Measurements from ENCODE around the gene SLC16A9.
"Not testable (repeated sequence)": the region's sequence is repeated elsewhere in the genome, so short reads cannot be mapped to it uniquely, and the experiment has no call there.

Gene SLC16A9

DNA sequence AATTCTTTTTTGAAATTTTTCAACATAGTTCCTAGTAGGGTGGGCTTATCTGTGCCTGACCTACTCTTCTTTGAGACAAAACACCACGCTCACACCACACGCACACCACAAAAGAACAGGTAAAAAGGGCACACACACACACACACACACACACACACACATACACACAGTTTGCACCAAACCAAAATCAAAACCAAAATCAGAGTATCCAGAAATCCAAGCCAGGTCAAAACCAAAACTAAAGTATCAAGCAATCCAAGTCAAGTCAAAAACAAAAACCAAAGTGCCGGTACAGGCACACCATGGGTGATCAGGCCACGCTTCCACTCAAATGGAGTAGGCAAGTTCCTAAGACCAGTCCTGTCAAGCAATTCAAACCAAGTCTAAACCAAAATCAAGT is 23.2 kb upstream of the SLC16A9 start:
- H3K36me3 ChIP-seq (ENCODE audit: control insufficient read depth in 1 of 2, insufficient read depth in 2 of 2, low read depth in 1 of 2, low read length in 2 of 2); DNase-seq; H3K9me3 ChIP-seq (ENCODE audit: control insufficient read depth, low read length); H2BK5ac ChIP-seq (ENCODE audit: low read depth, low read length, poor library complexity, severe bottlenecking); H2BK15ac ChIP-seq (ENCODE audit: low read depth, poor library complexity, severe bottlenecking); H3K23ac ChIP-seq (ENCODE audit: low read length in 2 of 2); H3K4ac ChIP-seq (ENCODE audit: low read depth in 1 of 2, low read length in 2 of 2); H3K18ac ChIP-seq (ENCODE audit: low read depth in 1 of 2, low read length in 2 of 2); H4K91ac ChIP-seq (ENCODE audit: low read length); H2BK120ac ChIP-seq (ENCODE audit: low read depth, low read length); H4K8ac ChIP-seq (ENCODE audit: low read length); H3K79me1 ChIP-seq (replicated peaks; ENCODE audit: low read length, poor library complexity, severe bottlenecking); H2BK12ac ChIP-seq (ENCODE audit: low read length in 2 of 2); H2AK5ac ChIP-seq (ENCODE audit: low read length, severe bottlenecking); H3K9ac ChIP-seq (ENCODE audit: low read length); H2AFZ ChIP-seq (ENCODE audit: low read depth, low read length); H3K27ac ChIP-seq (ENCODE audit: low read length, poor library complexity, severe bottlenecking); H3K4me1 ChIP-seq (ENCODE audit: control insufficient read depth, insufficient read depth, low read depth, low read length); H3K4me2 ChIP-seq (ENCODE audit: low read length, poor library complexity, severe bottlenecking); H3K14ac ChIP-seq (ENCODE audit: low read length in 2 of 2); H3K4me3 ChIP-seq (ENCODE audit: insufficient read depth in 1 of 2, low read depth in 1 of 2, low read length in 2 of 2): not testable (repeated sequence)
- 96% methylated on average over 4 of the region's 4 CpGs for WGBS
- H3K27me3 ChIP-seq (ENCODE audit: control insufficient read depth in 1 of 2, insufficient read depth in 1 of 2, low read length in 2 of 2) = peaks cover 0 to 11% of the 10 kb centered on the region in 2 experiments

GRCh38 chr10:59729167-59729566 is 19.5 kb upstream of the SLC16A9 start:
- DNase-seq; H3K18ac ChIP-seq (ENCODE audit: low read depth in 1 of 2, low read length in 2 of 2); H2BK5ac ChIP-seq (ENCODE audit: low read depth, low read length, poor library complexity, severe bottlenecking); H3K9ac ChIP-seq (ENCODE audit: low read length); H2BK12ac ChIP-seq (ENCODE audit: low read length in 2 of 2); H3K4me1 ChIP-seq (ENCODE audit: control insufficient read depth, insufficient read depth, low read depth, low read length); H3K9me3 ChIP-seq (ENCODE audit: control insufficient read depth, low read length); H3K14ac ChIP-seq (ENCODE audit: low read length in 2 of 2); H3K4me2 ChIP-seq (ENCODE audit: low read length, poor library complexity, severe bottlenecking); H3K23ac ChIP-seq (ENCODE audit: low read length in 2 of 2); H3K27me3 ChIP-seq (ENCODE audit: control insufficient read depth in 1 of 2, insufficient read depth in 1 of 2, low read length in 2 of 2); H4K91ac ChIP-seq (ENCODE audit: low read length); H3K79me1 ChIP-seq (replicated peaks; ENCODE audit: low read length, poor library complexity, severe bottlenecking); H3K4me3 ChIP-seq (ENCODE audit: insufficient read depth in 1 of 2, low read depth in 1 of 2, low read length in 2 of 2); H3K4ac ChIP-seq (ENCODE audit: low read depth in 1 of 2, low read length in 2 of 2); H2BK15ac ChIP-seq (ENCODE audit: low read depth, poor library complexity, severe bottlenecking); H3K36me3 ChIP-seq (ENCODE audit: control insufficient read depth in 1 of 2, insufficient read depth in 2 of 2, low read depth in 1 of 2, low read length in 2 of 2); H3K27ac ChIP-seq (ENCODE audit: low read length, poor library complexity, severe bottlenecking); H2AK5ac ChIP-seq (ENCODE audit: low read length, severe bottlenecking); H2BK120ac ChIP-seq (ENCODE audit: low read depth, low read length); H2AFZ ChIP-seq (ENCODE audit: low read depth, low read length); H4K8ac ChIP-seq (ENCODE audit: low read length): not testable (repeated sequence)
- WGBS = 80% methylated on average over 4 of the region's 4 CpGs

DNA sequence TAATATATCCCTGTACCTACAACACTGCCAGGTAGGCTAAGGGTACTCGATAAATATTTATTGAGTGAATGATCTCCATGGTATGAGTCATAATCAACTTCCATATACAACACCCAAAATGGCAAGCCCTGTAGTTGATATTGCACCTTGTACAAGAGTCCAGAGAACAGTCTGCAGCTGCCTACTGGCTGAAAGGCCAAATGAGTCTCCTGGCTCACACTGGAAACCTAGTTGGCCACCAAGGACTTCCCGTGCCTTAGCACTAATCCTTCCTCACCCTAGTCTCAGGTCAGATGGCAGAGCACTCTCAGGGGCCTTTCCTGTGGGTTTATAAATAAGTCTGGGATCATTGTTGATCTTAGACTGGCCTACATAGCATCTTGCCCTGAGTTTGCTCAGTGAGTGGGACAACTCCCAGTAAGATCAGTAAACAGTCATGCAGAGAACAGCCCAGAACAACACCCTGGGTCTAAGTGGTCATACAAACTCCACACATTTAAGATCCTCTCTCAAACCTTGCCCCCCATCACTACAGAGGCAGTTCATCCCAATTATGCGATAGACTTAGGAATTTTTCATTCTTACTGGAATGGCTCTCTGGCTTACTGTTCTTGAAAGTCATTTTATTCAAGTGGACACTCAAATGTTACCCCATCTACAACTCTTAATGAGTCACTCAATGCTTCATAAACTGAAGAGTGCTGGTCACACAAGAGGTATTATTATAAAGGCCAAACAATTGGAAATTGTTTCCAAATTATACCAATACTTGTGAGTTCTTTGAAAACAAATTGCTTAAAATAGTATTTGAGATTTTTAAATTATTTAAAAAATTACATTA is 14.7 kb upstream of the SLC16A9 start:
- no peak overlapping the region for H2BK12ac ChIP-seq (ENCODE audit: low read length in 2 of 2)

DNA sequence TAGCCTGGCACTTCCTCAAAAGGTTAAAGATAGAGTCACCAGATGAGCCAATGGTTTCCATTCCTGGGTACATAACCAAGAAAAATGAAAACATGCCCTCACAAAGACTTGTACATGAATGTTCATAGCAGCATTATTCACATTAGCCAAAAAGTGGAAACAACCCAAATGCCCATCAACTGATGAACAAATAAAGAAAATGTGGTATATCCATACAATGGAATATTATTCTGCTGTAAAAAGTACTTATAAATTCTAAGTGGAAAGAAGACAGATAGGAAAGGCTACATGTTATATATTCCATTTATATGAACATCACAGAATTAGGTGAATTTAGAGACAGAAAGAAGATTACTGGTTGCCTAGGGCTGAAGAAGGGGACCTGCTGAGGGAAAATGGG is 10.7 kb upstream of the SLC16A9 start:
- no peak overlapping the region for H2BK120ac ChIP-seq (ENCODE audit: low read depth, low read length)

More for the DNA sequence above, 14.7 kb upstream of the SLC16A9 start:
- WGBS = 94% methylated on average over 1 of the region's 3 CpGs
- Histone ChIP-seq H2AFZ (ENCODE audit: low read depth, low read length) (no peak overlapping the region), H3K36me3 (ENCODE audit: control insufficient read depth in 1 of 2, insufficient read depth in 2 of 2, low read depth in 1 of 2, low read length in 2 of 2) (no peaks in the 10 kb centered on the region), H2BK120ac (ENCODE audit: low read depth, low read length) (no peak overlapping the region), H2BK5ac (ENCODE audit: low read depth, low read length, poor library complexity, severe bottlenecking) (no peak overlapping the region), H3K4ac (ENCODE audit: low read depth in 1 of 2, low read length in 2 of 2) (no peak overlapping the region), H3K27ac (ENCODE audit: low read length, poor library complexity, severe bottlenecking) (no peak overlapping the region), H3K4me3 (ENCODE audit: insufficient read depth in 1 of 2, low read depth in 1 of 2, low read length in 2 of 2) (no peak overlapping the region), H2BK15ac (ENCODE audit: low read depth, poor library complexity, severe bottlenecking) (no peak overlapping the region), H3K23ac (ENCODE audit: low read length in 2 of 2) (no peak overlapping the region), H3K79me1 (replicated peaks; ENCODE audit: low read length, poor library complexity, severe bottlenecking) (no peaks in the 10 kb centered on the region), H3K18ac (ENCODE audit: low read depth in 1 of 2, low read length in 2 of 2) (no peak overlapping the region), H4K8ac (ENCODE audit: low read length) (no peak overlapping the region), H3K9ac (ENCODE audit: low read length) (no peak overlapping the region), H3K4me2 (ENCODE audit: low read length, poor library complexity, severe bottlenecking) (no peak overlapping the region), H4K91ac (ENCODE audit: low read length) (no peak overlapping the region), H3K4me1 (ENCODE audit: control insufficient read depth, insufficient read depth, low read depth, low read length) (no peaks in the 10 kb centered on the region), H2AK5ac (ENCODE audit: low read length, severe bottlenecking) (no peak overlapping the region), H3K27me3 (ENCODE audit: control insufficient read depth in 1 of 2, insufficient read depth in 1 of 2, low read length in 2 of 2) (no peaks in the 10 kb centered on the region), H3K9me3 (ENCODE audit: control insufficient read depth, low read length) (no peaks in the 10 kb centered on the region), H3K14ac (ENCODE audit: low read length in 2 of 2) (no peak overlapping the region)
- DNase-seq = no peak

More for the DNA sequence above, 10.7 kb upstream of the SLC16A9 start:
- no peak overlapping the region for H2BK15ac ChIP-seq (ENCODE audit: low read depth, poor library complexity, severe bottlenecking)
- no peaks in the 10 kb centered on the region for H3K79me1 ChIP-seq (replicated peaks; ENCODE audit: low read length, poor library complexity, severe bottlenecking)
- H3K14ac ChIP-seq (ENCODE audit: low read length in 2 of 2) = no peak overlapping the region
- no peak overlapping the region for H3K4me2 ChIP-seq (ENCODE audit: low read length, poor library complexity, severe bottlenecking)
- no peak overlapping the region for H3K9ac ChIP-seq (ENCODE audit: low read length)
- no peaks in the 10 kb centered on the region for H3K9me3 ChIP-seq (ENCODE audit: control insufficient read depth, low read length)
- no peak overlapping the region for H3K18ac ChIP-seq (ENCODE audit: low read depth in 1 of 2, low read length in 2 of 2)
- H2BK12ac ChIP-seq (ENCODE audit: low read length in 2 of 2) = no peak overlapping the region
- no peak overlapping the region for H3K27ac ChIP-seq (ENCODE audit: low read length, poor library complexity, severe bottlenecking)
- no peaks in the 10 kb centered on the region for H3K36me3 ChIP-seq (ENCODE audit: control insufficient read depth in 1 of 2, insufficient read depth in 2 of 2, low read depth in 1 of 2, low read length in 2 of 2)
- DNase-seq = no peak
- H2BK5ac ChIP-seq (ENCODE audit: low read depth, low read length, poor library complexity, severe bottlenecking) = no peak overlapping the region
- no peak overlapping the region for H3K23ac ChIP-seq (ENCODE audit: low read length in 2 of 2)
- peaks cover 3 to 21% of the 10 kb centered on the region in 2 experiments for H3K27me3 ChIP-seq (ENCODE audit: control insufficient read depth in 1 of 2, insufficient read depth in 1 of 2, low read length in 2 of 2)
- H2AFZ ChIP-seq (ENCODE audit: low read depth, low read length) = no peak overlapping the region
- no peak overlapping the region for H4K91ac ChIP-seq (ENCODE audit: low read length)
- H3K4me1 ChIP-seq (ENCODE audit: control insufficient read depth, insufficient read depth, low read depth, low read length) = no peaks in the 10 kb centered on the region
- no peak overlapping the region for H4K8ac ChIP-seq (ENCODE audit: low read length)
- H3K4me3 ChIP-seq (ENCODE audit: insufficient read depth in 1 of 2, low read depth in 1 of 2, low read length in 2 of 2) = no peak overlapping the region
- no peak overlapping the region for H2AK5ac ChIP-seq (ENCODE audit: low read length, severe bottlenecking)
- no peak overlapping the region for H3K4ac ChIP-seq (ENCODE audit: low read depth in 1 of 2, low read length in 2 of 2)

Data from mesenchymal stem cell (in vitro differentiated cells and primary cell).